ENCODE data around the gene ITFG1.
A peak's percentile ranks its signal among the peaks of the same experiment; 100 is the strongest.

The ITFG1 gene

GRCh38 chr16:47460711-47461597, at the start of gene ITFG1, which contains the start of gene PHKB:
Gene ITFG1 (minus strand): TSS chr16:47461063. CDS start chr16:47461045, 18 bp downstream.
Gene PHKB (plus strand): TSS chr16:47461331. CDS start chr16:47461351, 20 bp downstream.
- DNase-seq, result peak; percentile 97

GRCh38 chr16:47507701-47508100, 46.8 kb upstream of the ITFG1 start:
- DNase-seq, result no peak

GRCh38 chr16:47506800-47507199, 45.9 kb upstream of the ITFG1 start:
- DNase-seq, result no peak

- DNase-seq, result no peak
These were observed 43.7 kb upstream of the ITFG1 start for GRCh38 chr16:47504599-47504998.

- DNase-seq, result no peak
These were observed 43.1 kb upstream of the ITFG1 start for GRCh38 chr16:47503936-47504335.

GRCh38 chr16:47499700-47500264, 38.9 kb upstream of the ITFG1 start:
- DNase-seq, result no peak

- no peak for DNase-seq
These were observed 38.3 kb upstream of the ITFG1 start for GRCh38 chr16:47499080-47499699.

- peak; percentile 24 for DNase-seq
These were observed 32.8 kb upstream of the ITFG1 start for GRCh38 chr16:47493381-47494337.

GRCh38 chr16:47492428-47493377, 31.8 kb upstream of the ITFG1 start:
- DNase-seq, result peak; percentile 87

- DNase-seq, result no peak
These were observed 31.2 kb upstream of the ITFG1 start for GRCh38 chr16:47492036-47492427.

GRCh38 chr16:47490471-47490870, 29.6 kb upstream of the ITFG1 start:
- no peak for DNase-seq

GRCh38 chr16:47488051-47488450, 27.2 kb upstream of the ITFG1 start:
- no peak for DNase-seq

- no peak for DNase-seq
These were observed 26.0 kb upstream of the ITFG1 start for GRCh38 chr16:47486856-47487255.

- DNase-seq, result no peak
These were observed 22.8 kb upstream of the ITFG1 start for GRCh38 chr16:47483616-47484015.

GRCh38 chr16:47481698-47482374, 21.0 kb upstream of the ITFG1 start:
- DNase-seq, result no peak

- no peak for DNase-seq
These were observed 19.5 kb upstream of the ITFG1 start for GRCh38 chr16:47480410-47480809.

GRCh38 chr16:47477679-47478078, 16.8 kb upstream of the ITFG1 start:
- DNase-seq, result no peak

- DNase-seq, result no peak
These were observed 15.9 kb upstream of the ITFG1 start for GRCh38 chr16:47476654-47477345.

GRCh38 chr16:47475786-47476185, 14.9 kb upstream of the ITFG1 start:
- no peak for DNase-seq

GRCh38 chr16:47473792-47474191, 12.9 kb upstream of the ITFG1 start:
- no peak for DNase-seq

All from RPMI8226 (cell line).